Measurements from ENCODE around the gene AUTS2.

DNA sequence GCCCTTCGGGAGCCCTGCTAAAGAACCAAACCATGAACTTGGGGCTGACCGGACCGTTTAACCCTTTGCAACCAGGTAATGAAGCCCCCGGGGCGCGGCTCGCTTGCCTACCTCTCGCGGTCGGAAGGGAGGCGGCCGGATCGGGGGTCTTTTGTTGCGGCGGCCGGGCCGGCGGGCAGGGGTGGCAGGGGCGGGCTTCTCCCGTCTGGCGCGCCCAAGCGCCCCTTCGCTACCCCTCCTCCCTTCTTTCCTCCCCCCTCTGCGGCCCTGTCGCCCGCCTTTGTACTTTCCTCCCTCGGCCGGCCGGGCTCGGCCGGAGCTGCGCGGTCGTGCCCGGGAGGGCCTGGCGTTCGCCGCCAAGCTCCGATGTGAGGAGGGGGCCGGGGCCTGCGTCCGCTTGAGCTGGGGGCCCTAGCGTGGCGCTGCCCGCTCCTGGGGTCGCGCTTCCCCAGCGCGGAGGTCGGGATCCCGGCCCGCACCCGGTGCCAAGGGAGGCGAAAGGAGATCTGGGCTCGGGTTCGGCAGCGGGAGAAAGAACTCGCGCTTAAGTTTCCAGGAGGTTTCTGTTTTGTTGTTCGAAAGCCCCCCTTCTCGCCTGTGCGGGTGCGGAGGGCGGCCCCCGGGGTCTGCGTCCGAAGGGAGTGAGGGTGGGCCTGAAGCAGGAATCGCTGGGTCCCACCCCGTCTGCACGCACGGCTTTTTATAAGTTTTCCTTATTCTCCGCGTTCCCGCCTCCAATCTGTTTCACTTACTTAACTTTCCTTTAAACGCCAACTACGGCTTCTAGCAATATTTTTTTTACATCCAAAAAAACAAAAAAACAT lies 1096.9 kb downstream of the AUTS2 start:
- TF ChIP-seq, protein P1, sequence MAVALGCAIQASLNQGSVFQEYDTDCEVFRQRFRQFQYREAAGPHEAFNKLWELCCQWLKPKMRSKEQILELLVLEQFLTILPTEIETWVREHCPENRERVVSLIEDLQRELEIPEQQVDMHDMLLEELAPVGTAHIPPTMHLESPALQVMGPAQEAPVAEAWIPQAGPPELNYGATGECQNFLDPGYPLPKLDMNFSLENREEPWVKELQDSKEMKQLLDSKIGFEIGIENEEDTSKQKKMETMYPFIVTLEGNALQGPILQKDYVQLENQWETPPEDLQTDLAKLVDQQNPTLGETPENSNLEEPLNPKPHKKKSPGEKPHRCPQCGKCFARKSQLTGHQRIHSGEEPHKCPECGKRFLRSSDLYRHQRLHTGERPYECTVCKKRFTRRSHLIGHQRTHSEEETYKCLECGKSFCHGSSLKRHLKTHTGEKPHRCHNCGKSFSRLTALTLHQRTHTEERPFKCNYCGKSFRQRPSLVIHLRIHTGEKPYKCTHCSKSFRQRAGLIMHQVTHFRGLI (tag by site-specific recombination; IDR thresholded peaks at IDR 0.05), result no peak
- TF ChIP-seq CTCF (tag by site-specific recombination; IDR thresholded peaks at IDR 0.05) (no peak), ZNF138 (tag by site-specific recombination; IDR thresholded peaks at IDR 0.05; ENCODE audit: borderline replicate concordance) (no peak), ZFP69B (tag by site-specific recombination; IDR thresholded peaks at IDR 0.05) (peak; percentile 45; the same call in 1 of the 2 replicates), ZNF776 (tag by site-specific recombination; IDR thresholded peaks at IDR 0.05; ENCODE audit: borderline replicate concordance) (no peak), ZNF48 (tag by site-specific recombination; IDR thresholded peaks at IDR 0.05) (no peak), TRIM28 (IDR thresholded peaks at IDR 0.05; ENCODE audit: borderline replicate concordance, low read length) (no peak), ZNF274 (IDR thresholded peaks at IDR 0.05; ENCODE audit: low read length) (no peak), ZNF274 (tag by site-specific recombination; IDR thresholded peaks at IDR 0.05; ENCODE audit: borderline replicate concordance) (no peak), SP2 (tag by site-specific recombination; IDR thresholded peaks at IDR 0.05) (no peak), ZNF423 (tag by site-specific recombination; IDR thresholded peaks at IDR 0.05) (no peak)
- TF ChIP-seq, protein P2, sequence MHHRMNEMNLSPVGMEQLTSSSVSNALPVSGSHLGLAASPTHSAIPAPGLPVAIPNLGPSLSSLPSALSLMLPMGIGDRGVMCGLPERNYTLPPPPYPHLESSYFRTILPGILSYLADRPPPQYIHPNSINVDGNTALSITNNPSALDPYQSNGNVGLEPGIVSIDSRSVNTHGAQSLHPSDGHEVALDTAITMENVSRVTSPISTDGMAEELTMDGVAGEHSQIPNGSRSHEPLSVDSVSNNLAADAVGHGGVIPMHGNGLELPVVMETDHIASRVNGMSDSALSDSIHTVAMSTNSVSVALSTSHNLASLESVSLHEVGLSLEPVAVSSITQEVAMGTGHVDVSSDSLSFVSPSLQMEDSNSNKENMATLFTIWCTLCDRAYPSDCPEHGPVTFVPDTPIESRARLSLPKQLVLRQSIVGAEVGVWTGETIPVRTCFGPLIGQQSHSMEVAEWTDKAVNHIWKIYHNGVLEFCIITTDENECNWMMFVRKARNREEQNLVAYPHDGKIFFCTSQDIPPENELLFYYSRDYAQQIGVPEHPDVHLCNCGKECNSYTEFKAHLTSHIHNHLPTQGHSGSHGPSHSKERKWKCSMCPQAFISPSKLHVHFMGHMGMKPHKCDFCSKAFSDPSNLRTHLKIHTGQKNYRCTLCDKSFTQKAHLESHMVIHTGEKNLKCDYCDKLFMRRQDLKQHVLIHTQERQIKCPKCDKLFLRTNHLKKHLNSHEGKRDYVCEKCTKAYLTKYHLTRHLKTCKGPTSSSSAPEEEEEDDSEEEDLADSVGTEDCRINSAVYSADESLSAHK (tag by site-specific recombination; IDR thresholded peaks at IDR 0.05), result no peak
- TF ChIP-seq, protein P3, sequence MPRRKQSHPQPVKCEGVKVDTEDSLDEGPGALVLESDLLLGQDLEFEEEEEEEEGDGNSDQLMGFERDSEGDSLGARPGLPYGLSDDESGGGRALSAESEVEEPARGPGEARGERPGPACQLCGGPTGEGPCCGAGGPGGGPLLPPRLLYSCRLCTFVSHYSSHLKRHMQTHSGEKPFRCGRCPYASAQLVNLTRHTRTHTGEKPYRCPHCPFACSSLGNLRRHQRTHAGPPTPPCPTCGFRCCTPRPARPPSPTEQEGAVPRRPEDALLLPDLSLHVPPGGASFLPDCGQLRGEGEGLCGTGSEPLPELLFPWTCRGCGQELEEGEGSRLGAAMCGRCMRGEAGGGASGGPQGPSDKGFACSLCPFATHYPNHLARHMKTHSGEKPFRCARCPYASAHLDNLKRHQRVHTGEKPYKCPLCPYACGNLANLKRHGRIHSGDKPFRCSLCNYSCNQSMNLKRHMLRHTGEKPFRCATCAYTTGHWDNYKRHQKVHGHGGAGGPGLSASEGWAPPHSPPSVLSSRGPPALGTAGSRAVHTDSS (tag by site-specific recombination; IDR thresholded peaks at IDR 0.05), result no peak
